Melanocyte of skin (primary cell): ENCODE measurements around the gene METAP1D. TPM values are rescaled to one million over a fixed set of nuclear protein-coding genes. Genes with fewer than 3 reads are reported as not detected.

Experiments used
- total RNA-seq, 2 donors: library from RNA; depleted of rRNA; stranded (reverse); fragments of >200 nt; gene quantifications; 2 replicates each; pipeline ENCODE4 v1.2.3, GENCODE V29; 2012

METAP1D gene
- 10 to 100 TPM in 1 of 2 donors, 1 to 10 TPM in 1; 10.0 to 13.8 TPM for total RNA-seq

GRCh38 chr2:171999604-172000469 lies at the start of gene METAP1D:
Gene METAP1D, plus strand, starts transcription at chr2:171999953. Its CDS starts 17 bp downstream, at chr2:171999970.

GRCh38 chr2:172085460-172086159 lies 85.9 kb downstream of the METAP1D start, which contains the start of gene DLX1:
Gene DLX1, plus strand, starts transcription at chr2:172085507. Its CDS starts 171 bp downstream, at chr2:172085678.

GRCh38 chr2:172102391-172103359 lies 102.9 kb downstream of the METAP1D start, which contains the start of gene DLX2:
Gene DLX2, minus strand, starts transcription at chr2:172102900. Its CDS starts 362 bp downstream, at chr2:172102538.

Other genes with a start within 250 kb of the METAP1D start
- 10 to 100 TPM; 18.3 to 26.8 TPM for gene SLC25A12, start 105.7 kb upstream of the METAP1D start, total RNA-seq
- 10 to 100 TPM; 51.6 to 74.9 TPM for gene HAT1, start 77.5 kb upstream of the METAP1D start, total RNA-seq
- 1 to 10 TPM in 1 of 2 donors, under 1 TPM in 1; 1.00 to 1.4 TPM for gene DLX1, start 85.6 kb downstream of the METAP1D start, total RNA-seq
- under 1 TPM; under 0.01 to 0.33 TPM for gene DLX2, start 102.9 kb downstream of the METAP1D start, total RNA-seq